PC-9 (cell line): ENCODE measurements around the gene VPS9D1. TPM values are rescaled to one million over a fixed set of nuclear protein-coding genes. Genes with fewer than 3 reads are reported as not detected.
A peak's percentile ranks its signal among the peaks of the same experiment; 100 is the strongest.

Experiments used
- BruUV-seq: library from RNA; stranded (reverse); fragments of 400-500 nt; replicated peaks from 2 replicates; lab custom pipeline; 2021; lab: Mats Ljungman, UMichigan
- CTCF ChIA-PET: fragments of 300-600 bp; sonication (Branson Sonifier 250); formaldehyde crosslinking; loops from one replicate; lab custom pipeline; 2022; ENCODE audit warnings: antibody characterized with exemption; lab: Charles Lee
- POLR2A ChIA-PET: fragments of 300-600 bp; sonication (Branson Sonifier 250); formaldehyde crosslinking; loops from one replicate; lab custom pipeline; 2022; ENCODE audit warnings: antibody characterized with exemption; ENCODE audit not compliant: unreplicated experiment; lab: Charles Lee
- DNase-seq, 2 experiments: peaks; one replicate each; pipeline versions ENCODE4 v3.0.0 to v3.0.0-alpha.2; 2015 to 2022; ENCODE audit warnings: mixed read lengths in 1 of 2
- H2AFZ ChIP-seq: fragments of 200-600 bp; sonication (generic); 2 replicates; pipeline ENCODE4 v1.8.1; 2017; ENCODE audit warnings: antibody characterized with exemption
- H3F3A ChIP-seq: fragments of 200-600 bp; sonication (generic); 2 replicates; pipeline ENCODE4 v1.8.1; 2017; ENCODE audit warnings: antibody characterized with exemption, mild to moderate bottlenecking, low read depth; ENCODE audit not compliant: insufficient read depth
- H3K27ac ChIP-seq: fragments of 200-600 bp; sonication (generic); 2 replicates; pipeline ENCODE4 v1.6.1; 2016; ENCODE audit warnings: mixed run types
- H3K27me3 ChIP-seq: fragments of 200-600 bp; sonication (generic); 2 replicates; pipeline ENCODE4 v1.6.1; 2016; ENCODE audit warnings: low read depth, mixed run types; ENCODE audit not compliant: insufficient read depth
- H3K36me3 ChIP-seq: fragments of 200-600 bp; sonication (generic); 2 replicates; pipeline ENCODE4 v1.6.1; 2016; ENCODE audit warnings: low read depth, mixed run types
- H3K4me1 ChIP-seq: fragments of 200-600 bp; sonication (generic); replicated peaks from 2 replicates; pipeline ENCODE4 v1.6.1; 2016; ENCODE audit warnings: mixed run types; ENCODE audit not compliant: insufficient read depth
- H3K4me2 ChIP-seq: fragments of 200-600 bp; sonication (generic); 2 replicates; pipeline ENCODE4 v1.6.1; 2017; ENCODE audit warnings: mixed run types
- H3K4me3 ChIP-seq: fragments of 200-600 bp; sonication (generic); 2 replicates; pipeline ENCODE4 v1.6.1; 2016; ENCODE audit warnings: mixed run types
- H3K79me2 ChIP-seq: fragments of 200-600 bp; sonication (generic); 2 replicates; pipeline ENCODE4 v1.6.1; 2017; ENCODE audit warnings: low read depth, mixed run types
- H3K9me2 ChIP-seq: fragments of 200-600 bp; sonication (generic); 2 replicates; pipeline ENCODE4 v1.8.1; 2017; ENCODE audit warnings: mild to moderate bottlenecking; ENCODE audit not compliant: insufficient read depth
- H3K9me3 ChIP-seq: fragments of 200-600 bp; sonication (generic); 2 replicates; pipeline ENCODE4 v1.8.1; 2016; ENCODE audit warnings: low read depth; ENCODE audit not compliant: insufficient read depth
- H4K20me1 ChIP-seq: fragments of 200-600 bp; sonication (generic); 2 replicates; pipeline ENCODE4 v1.8.1; 2017; ENCODE audit not compliant: insufficient read depth
- EZH2 ChIP-seq: fragments of 200-600 bp; sonication (generic); IDR thresholded peaks from 2 replicates; pipeline ENCODE4 v1.8.0; 2017; ENCODE audit warnings: antibody characterized with exemption, low read depth
- intact Hi-C: fragments of 100-400 bp; cut with micrococcal nuclease; formaldehyde crosslinking; loops from one replicate; pipeline ENCODE4 v1.10.0; 2022; ENCODE audit not compliant: unreplicated experiment
- total RNA-seq: library from RNA; stranded (reverse); gene quantifications from 2 replicates; pipeline ENCODE4 v1.2.3, GENCODE V29; 2021
- TF ChIP-seq, protein P1 (sequence below): fragments of 200-600 bp; sonication (generic); conservative IDR thresholded peaks from 2 replicates; pipeline ENCODE4 v1.6.1; 2017; ENCODE audit warnings: mixed run types, antibody characterized with exemption, mild to moderate bottlenecking, moderate library complexity

VPS9D1 gene
- total RNA-seq, 1 experiment from 2014 or later = 15.2 TPM

- Histone ChIP-seq H3K79me2 (peaks cover 32% of the 10 kb centered on the region), H3F3A (peaks cover 13% of the 10 kb centered on the region), H4K20me1 (peaks cover 12% of the 10 kb centered on the region), H3K4me1 (peaks cover 11% of the 10 kb centered on the region), H3K4me3 (peak within 1 kb of the TSS; percentile 82), H3K36me3 (peaks cover 5% of the 10 kb centered on the region), H3K9me3 (no peaks in the 10 kb centered on the region), H3K27me3 (no peaks in the 10 kb centered on the region), H3K27ac (peak within 1 kb of the TSS; percentile 40), H2AFZ (peak within 1 kb of the TSS; percentile 90), H3K4me2 (peak within 1 kb of the TSS; percentile 93), H3K9me2 (no peaks in the 10 kb centered on the region)
- ChIA-PET CTCF (interaction anchor here (0.5 to 1.0 kb wide), 2 partner anchors 13 to 216 kb away, joined by 3 to 5 read pairs; no protein-coding TSS in a partner anchor), POLR2A (interaction anchor here (0.6 to 0.7 kb wide), 4 partner anchors 13 to 351 kb away, joined by 3 to 16 read pairs (median 4); no protein-coding TSS in a partner anchor)
- DNase-seq = peak; percentile 77 to 97
- no TSS peak for BruUV-seq
- TF ChIP-seq, protein P1, sequence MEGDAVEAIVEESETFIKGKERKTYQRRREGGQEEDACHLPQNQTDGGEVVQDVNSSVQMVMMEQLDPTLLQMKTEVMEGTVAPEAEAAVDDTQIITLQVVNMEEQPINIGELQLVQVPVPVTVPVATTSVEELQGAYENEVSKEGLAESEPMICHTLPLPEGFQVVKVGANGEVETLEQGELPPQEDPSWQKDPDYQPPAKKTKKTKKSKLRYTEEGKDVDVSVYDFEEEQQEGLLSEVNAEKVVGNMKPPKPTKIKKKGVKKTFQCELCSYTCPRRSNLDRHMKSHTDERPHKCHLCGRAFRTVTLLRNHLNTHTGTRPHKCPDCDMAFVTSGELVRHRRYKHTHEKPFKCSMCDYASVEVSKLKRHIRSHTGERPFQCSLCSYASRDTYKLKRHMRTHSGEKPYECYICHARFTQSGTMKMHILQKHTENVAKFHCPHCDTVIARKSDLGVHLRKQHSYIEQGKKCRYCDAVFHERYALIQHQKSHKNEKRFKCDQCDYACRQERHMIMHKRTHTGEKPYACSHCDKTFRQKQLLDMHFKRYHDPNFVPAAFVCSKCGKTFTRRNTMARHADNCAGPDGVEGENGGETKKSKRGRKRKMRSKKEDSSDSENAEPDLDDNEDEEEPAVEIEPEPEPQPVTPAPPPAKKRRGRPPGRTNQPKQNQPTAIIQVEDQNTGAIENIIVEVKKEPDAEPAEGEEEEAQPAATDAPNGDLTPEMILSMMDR = no peak
- no peak for TF ChIP-seq EZH2
- intact Hi-C loops = no loop called here
Observed at GRCh38 chr16:89686520-89687091, 34.1 kb downstream of the VPS9D1 start, which contains the start of gene CDK10. CDK10 (plus strand) TSS chr16:89686689; CDS start chr16:89686711, 22 bp downstream.

GRCh38 chr16:89685916-89686315, 34.8 kb downstream of the VPS9D1 start:
- Histone ChIP-seq H2AFZ (no peak overlapping the region), H3K9me2 (no peaks in the 10 kb centered on the region), H3K36me3 (peaks cover 5% of the 10 kb centered on the region), H3K79me2 (peaks cover 32% of the 10 kb centered on the region), H3K27me3 (no peaks in the 10 kb centered on the region), H3K27ac (no peak overlapping the region), H3F3A (peaks cover 13% of the 10 kb centered on the region), H3K4me1 (peaks cover 11% of the 10 kb centered on the region), H3K4me3 (no peak overlapping the region), H3K9me3 (peaks cover 4% of the 10 kb centered on the region; the same call in 1 of the 2 replicates), H3K4me2 (peak overlapping the region; percentile 93; the same call in 1 of the 2 replicates), H4K20me1 (peaks cover 12% of the 10 kb centered on the region)
- DNase-seq = no peak
- CTCF ChIA-PET = no interaction called here
- no TSS peak for BruUV-seq
- TF ChIP-seq, protein P1 = no peak
- TF ChIP-seq EZH2 = no peak
- intact Hi-C loops = no loop called here
- POLR2A ChIA-PET = interaction anchor here (0.6 to 0.7 kb wide), 3 partner anchors 12 to 351 kb away, joined by 3 to 16 read pairs (median 4); no protein-coding TSS in a partner anchor

GRCh38 chr16:89678258-89678657, 42.4 kb downstream of the VPS9D1 start:
- DNase-seq = no peak

More at GRCh38 chr16:89678258-89678657, 42.4 kb downstream of the VPS9D1 start:
- no peaks in the 10 kb centered on the region for H3K4me1 ChIP-seq
- intact Hi-C loops = no loop called here
- no peak overlapping the region for H3K4me2 ChIP-seq
- ChIA-PET CTCF (interaction anchor here (0.6 kb wide), 1 partner anchor 11 kb away, joined by 5 read pairs; no protein-coding TSS in a partner anchor), POLR2A (no interaction called here)
- peaks cover 15% of the 10 kb centered on the region for H3K9me3 ChIP-seq
- no peaks in the 10 kb centered on the region for H3K36me3 ChIP-seq
- H3K9me2 ChIP-seq = no peaks in the 10 kb centered on the region
- H2AFZ ChIP-seq = no peak overlapping the region
- TF ChIP-seq, protein P1 = no peak
- TF ChIP-seq EZH2 = no peak
- no peaks in the 10 kb centered on the region for H4K20me1 ChIP-seq
- BruUV-seq = no TSS peak
- no peak overlapping the region for H3K4me3 ChIP-seq
- H3K79me2 ChIP-seq = no peaks in the 10 kb centered on the region
- H3K27me3 ChIP-seq = no peaks in the 10 kb centered on the region
- no peak overlapping the region for H3K27ac ChIP-seq
- no peaks in the 10 kb centered on the region for H3F3A ChIP-seq
